ENCODE data around the gene CBX8.
A peak's percentile ranks its signal among the peaks of the same experiment; 100 is the strongest.

The CBX8 gene

GRCh38 chr17:79819085-79819484 lies 22.2 kb upstream of the CBX8 start:
- DNase-seq = no peak

GRCh38 chr17:79818026-79818758 lies 21.3 kb upstream of the CBX8 start:
- DNase-seq = no peak

GRCh38 chr17:79815836-79816461 lies 19.1 kb upstream of the CBX8 start:
- no peak for DNase-seq

- no peak for DNase-seq
Measured at GRCh38 chr17:79814974-79815835, 18.3 kb upstream of the CBX8 start.

- DNase-seq = no peak
Measured at GRCh38 chr17:79814127-79814973, 17.5 kb upstream of the CBX8 start.

- no peak for DNase-seq
Measured at GRCh38 chr17:79813297-79814126, 16.6 kb upstream of the CBX8 start.

GRCh38 chr17:79812353-79813258 lies 15.7 kb upstream of the CBX8 start:
- DNase-seq = no peak

GRCh38 chr17:79811868-79812352 lies 15.0 kb upstream of the CBX8 start:
- no peak for DNase-seq

- peak; percentile 41 for DNase-seq
Measured at GRCh38 chr17:79811011-79811867, 14.4 kb upstream of the CBX8 start.

GRCh38 chr17:79810130-79811010 lies 13.5 kb upstream of the CBX8 start:
- DNase-seq = peak; percentile 95

- no peak for DNase-seq
Measured at GRCh38 chr17:79809530-79810129, 12.8 kb upstream of the CBX8 start.

- no peak for DNase-seq
Measured at GRCh38 chr17:79808763-79809529, 12.1 kb upstream of the CBX8 start.

GRCh38 chr17:79806863-79807720 lies 10.2 kb upstream of the CBX8 start:
- no peak for DNase-seq

- no peak for DNase-seq
Measured at GRCh38 chr17:79806446-79806760, 9.5 kb upstream of the CBX8 start.

GRCh38 chr17:79804856-79805696 lies 8.2 kb upstream of the CBX8 start:
- DNase-seq = no peak
